Hindlimb muscle (tissue), 1 donor: Measurements from ENCODE around the gene CYP2A13. TPM values are rescaled to one million over a fixed set of nuclear protein-coding genes. Genes with fewer than 3 reads are reported as not detected.
"Not testable (repeated sequence)": the region's sequence is repeated elsewhere in the genome, so short reads cannot be mapped to it uniquely, and the experiment has no call there.

Experiments used
- DNase-seq: peaks from one replicate; pipeline ENCODE4 v3.0.0-alpha.2; 2013
- polyA plus RNA-seq: library from polyadenylated mRNA; unstranded; fragments of 120-200 nt; gene quantifications from one replicate; pipeline ENCODE4 v1.2.1, GENCODE V29; 2013; ENCODE audit not compliant: insufficient read length

Gene CYP2A13
- polyA plus RNA-seq, 1 donor = not detected

DNA sequence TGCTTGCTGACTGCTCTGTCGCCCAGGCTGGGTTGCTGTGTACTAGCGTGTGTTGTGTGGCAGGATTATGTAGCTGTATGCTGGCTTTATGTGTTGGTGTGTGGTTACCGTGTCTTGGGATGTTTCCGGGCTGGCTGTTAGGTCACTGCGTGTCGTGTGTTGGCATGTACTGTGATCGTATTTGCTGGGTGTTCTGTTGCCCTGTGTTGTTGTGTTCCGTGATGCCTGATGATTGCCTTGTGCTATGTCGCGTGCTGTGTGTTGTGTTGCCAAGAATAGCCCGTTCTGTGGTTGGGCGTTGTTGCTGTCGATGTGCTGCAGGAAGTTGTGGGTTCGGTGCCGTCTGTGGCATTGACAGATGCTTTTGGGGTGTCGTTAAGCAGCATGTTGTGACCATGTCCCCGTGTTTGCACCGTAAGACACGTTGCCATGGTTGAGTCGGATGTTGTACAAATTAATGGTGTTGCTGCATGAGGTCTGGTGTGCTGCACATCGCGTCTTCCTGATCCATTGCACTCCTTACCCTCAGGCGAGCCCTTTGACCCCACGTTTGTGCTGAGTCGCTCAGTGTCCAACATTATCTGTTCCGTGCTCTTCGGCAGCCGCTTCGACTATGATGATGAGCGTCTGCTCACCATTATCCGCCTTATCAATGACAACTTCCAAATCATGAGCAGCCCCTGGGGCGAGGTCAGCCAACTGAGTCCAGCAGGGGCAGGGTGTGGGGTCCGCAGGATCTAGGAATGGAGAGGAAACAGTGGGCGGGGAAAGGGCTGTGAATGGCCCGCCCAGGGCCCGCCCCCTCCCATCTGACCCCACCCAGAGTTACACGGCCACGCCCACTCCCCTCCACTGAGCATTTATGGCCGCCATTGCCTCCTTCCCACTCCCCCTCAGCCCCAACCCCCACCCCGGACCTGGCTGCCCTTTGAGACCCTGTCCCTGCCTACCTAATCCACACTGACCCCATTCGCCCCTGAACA, 33.0 kb downstream of the CYP2A13 start:
- DNase-seq = not testable (repeated sequence)

DNA sequence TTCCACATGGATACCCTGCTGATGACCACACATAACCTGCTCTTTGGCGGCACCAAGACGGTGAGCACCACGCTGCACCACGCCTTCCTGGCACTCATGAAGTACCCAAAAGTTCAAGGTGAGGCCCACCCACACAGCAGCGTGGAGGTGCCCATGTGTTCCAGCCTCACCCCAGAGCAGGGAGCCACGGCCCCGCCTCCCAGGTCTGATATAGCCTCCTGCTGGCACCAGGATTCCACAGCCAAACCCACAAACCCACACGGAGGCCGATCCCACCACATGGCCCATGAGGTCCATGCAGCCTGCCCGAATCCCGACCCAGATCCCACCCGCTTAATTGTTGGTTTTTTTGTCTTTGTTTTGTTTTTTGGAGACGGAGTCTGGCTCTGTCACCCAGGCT, 34.6 kb downstream of the CYP2A13 start:
- not testable (repeated sequence) for DNase-seq

GRCh38 chr19:41123716-41124294, 35.6 kb downstream of the CYP2A13 start:
- no peak for DNase-seq

GRCh38 chr19:41126765-41127203, 38.5 kb downstream of the CYP2A13 start:
- not testable (repeated sequence) for DNase-seq

DNA sequence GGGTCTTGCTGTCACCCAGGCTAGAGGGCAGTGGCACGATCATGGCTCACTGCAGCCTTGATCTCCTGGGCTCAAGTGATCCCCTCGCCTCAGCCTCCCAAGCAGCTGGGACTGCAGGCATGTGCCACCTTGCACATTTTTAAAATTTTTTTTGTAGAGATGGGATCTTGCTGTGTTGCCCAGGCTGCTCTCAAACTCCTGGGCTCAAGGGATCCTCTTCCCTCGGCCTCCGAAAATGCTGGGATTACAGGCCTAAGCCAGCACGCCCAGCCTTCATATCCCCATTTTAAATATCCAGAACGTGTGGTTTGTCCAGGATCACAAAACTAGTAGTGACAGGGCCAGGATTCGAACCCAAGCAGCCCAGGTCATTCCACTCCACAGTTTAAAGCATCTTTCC, 39.1 kb downstream of the CYP2A13 start:
- DNase-seq = not testable (repeated sequence)

DNA sequence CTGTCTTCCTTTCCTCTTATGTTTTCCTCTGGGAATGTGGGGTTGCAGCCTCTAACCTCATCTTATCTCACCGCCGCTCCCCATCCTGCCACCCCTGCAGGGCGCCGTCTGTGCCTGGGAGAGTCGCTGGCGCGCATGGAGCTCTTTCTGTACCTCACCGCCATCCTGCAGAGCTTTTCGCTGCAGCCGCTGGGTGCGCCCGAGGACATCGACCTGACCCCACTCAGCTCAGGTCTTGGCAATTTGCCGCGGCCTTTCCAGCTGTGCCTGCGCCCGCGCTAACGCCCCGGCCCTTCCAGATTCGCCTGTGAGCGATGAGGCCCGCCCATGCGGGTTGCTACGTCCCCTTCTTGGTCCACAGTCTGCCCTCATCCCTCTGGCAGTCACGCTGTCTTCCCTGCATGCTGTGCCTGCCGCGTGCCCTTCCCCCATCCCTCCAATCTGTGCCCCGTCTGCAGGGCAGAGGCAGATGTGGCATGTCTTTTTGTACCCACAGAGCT, 39.6 kb downstream of the CYP2A13 start:
- peak; percentile 56 for DNase-seq

GRCh38 chr19:41128692-41129091, 40.4 kb downstream of the CYP2A13 start:
- no peak for DNase-seq

GRCh38 chr19:41131186-41131585, 42.9 kb downstream of the CYP2A13 start:
- no peak for DNase-seq

DNA sequence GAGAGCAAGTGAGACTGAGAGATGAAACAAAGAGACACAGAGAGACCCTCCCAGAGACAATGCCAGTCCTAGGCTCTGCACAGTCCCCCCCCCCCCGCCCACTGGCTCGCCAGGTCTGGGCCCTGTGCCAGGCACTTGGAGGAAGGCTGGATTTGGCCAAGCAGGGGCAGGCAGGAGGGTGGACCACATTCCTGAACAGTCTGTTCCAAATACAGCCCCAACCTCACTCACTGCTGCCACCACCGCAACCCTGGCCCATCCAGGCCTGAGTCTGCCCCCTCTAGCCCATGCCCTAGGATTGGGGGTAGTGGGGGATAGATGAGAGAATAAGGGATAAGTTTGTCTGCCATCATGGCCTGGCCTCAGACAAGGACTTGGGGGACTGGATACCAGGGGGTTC, 45.0 kb downstream of the CYP2A13 start:
- DNase-seq = no peak

- DNase-seq = no peak
Measured at GRCh38 chr19:41134616-41135015, 46.4 kb downstream of the CYP2A13 start.

GRCh38 chr19:41135390-41136384, 47.4 kb downstream of the CYP2A13 start:
- DNase-seq = peak; percentile 46

DNA sequence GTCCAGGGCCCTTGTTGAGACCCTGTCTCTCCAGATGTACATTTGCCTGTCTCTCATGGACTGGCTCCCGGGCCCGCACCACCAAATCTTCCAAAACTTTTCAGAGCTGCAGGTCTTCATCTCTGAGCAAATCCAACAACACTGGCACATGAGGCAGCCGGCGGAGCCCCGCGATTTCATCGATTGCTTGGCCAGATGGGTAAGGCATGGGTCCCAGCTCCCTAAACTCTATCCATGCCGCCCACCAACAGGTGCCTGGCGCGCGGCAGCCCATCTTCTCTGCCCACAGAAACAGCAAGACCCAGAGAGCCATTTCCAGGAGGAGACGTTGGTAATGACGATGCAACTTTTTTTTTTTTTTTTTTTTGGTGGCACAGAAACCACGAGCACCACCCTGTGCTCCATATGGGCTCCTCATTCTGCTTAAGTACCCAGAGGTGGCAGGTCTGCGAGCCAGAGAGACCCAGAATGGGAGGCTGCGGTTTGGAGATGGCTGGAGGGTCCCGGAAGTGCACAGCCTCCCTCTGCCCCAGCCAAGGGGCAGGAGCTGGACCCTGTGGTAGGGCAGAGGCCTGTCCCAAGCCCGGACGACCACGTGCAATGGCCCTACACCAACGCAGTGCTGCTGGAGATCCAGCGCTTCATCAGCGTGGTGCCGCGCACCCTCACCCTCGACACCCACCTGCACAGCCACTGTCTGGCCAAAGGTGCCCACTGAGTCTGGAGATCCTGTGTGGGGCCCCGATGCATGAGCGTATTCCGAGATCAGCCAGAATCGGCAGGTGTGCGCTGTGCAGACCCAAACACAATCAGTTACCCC, 48.6 kb downstream of the CYP2A13 start:
- no peak for DNase-seq

DNA sequence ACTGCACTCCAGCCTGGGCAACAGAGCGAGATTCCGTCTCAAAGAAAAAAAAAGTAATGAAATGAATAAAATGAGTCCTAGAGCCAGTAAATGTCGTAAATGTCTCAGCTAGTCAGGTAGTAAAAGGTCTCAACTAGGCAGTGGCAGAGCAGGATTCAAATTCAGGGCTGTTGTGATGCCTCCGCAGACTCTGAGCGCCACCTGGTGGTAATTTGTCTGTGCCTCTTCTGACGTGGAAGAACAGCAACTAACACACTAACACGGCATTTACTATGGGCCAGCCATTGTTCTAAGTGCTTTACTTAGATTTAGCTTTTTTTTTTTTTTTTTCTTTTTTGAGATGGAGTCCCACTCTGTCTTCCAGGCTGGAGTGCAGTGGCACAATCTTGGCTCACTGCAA, 56.2 kb downstream of the CYP2A13 start:
- peak; percentile 28 for DNase-seq

Other genes with a start within 250 kb of the CYP2A13 start
- not detected for gene CYP2A6, start 238.0 kb upstream of the CYP2A13 start, polyA plus RNA-seq
- not detected for gene CYP2A7, start 206.2 kb upstream of the CYP2A13 start, polyA plus RNA-seq
- gene CYP2B6, start 97.2 kb upstream of the CYP2A13 start, polyA plus RNA-seq = not detected
- gene CYP2F1, start 26.0 kb downstream of the CYP2A13 start, polyA plus RNA-seq = not detected
- 0.46 TPM for gene CYP2S1, start 104.8 kb downstream of the CYP2A13 start, polyA plus RNA-seq
- gene AXL, start 130.8 kb downstream of the CYP2A13 start, polyA plus RNA-seq = 27.2 TPM
- gene HNRNPUL1, start 175.9 kb downstream of the CYP2A13 start, polyA plus RNA-seq = 166 TPM
- gene CCDC97, start 221.7 kb downstream of the CYP2A13 start, polyA plus RNA-seq = 39.8 TPM